Measurements from ENCODE around the gene ARL4C. TPM values are rescaled to one million over a fixed set of nuclear protein-coding genes. Genes with fewer than 3 reads are reported as not detected.

ARL4C gene
- total and polyA plus RNA-seq, 2 of the 8 experiments (the other 6 are each of a cell fraction or from before 2014, with no cell fraction given), result 7.0 to 16.9 TPM

GRCh38 chr2:234454433-234454832, 42.4 kb downstream of the ARL4C start:
- Histone ChIP-seq H3K4ac (replicated peaks; ENCODE audit: insufficient read length, low read depth, low read length) (no peak overlapping the region), H3K27ac (ENCODE audit: low read depth, low read length) (no peak overlapping the region), H4K8ac (ENCODE audit: extremely low read depth, insufficient read depth, low read length) (no peak overlapping the region), H2BK12ac (ENCODE audit: low read depth, low read length) (no peak overlapping the region), H2BK5ac (ENCODE audit: low read depth, low read length) (no peak overlapping the region), H3K4me2 (ENCODE audit: insufficient read depth in 1 of 2, low read depth in 2 of 2, low read length in 2 of 2) (no peak overlapping the region), H3K9ac (replicated peaks in 1 of 4; ENCODE audit: extremely low read depth in 1 of 4, low read depth in 3 of 4, low read length in 3 of 4) (no peak overlapping the region), H3K4me1 (replicated peaks in 1 of 4; ENCODE audit: control insufficient read depth in 3 of 4, insufficient read depth in 4 of 4, low read length in 3 of 4) (peaks cover 0 to 6% (median 4%) of the 10 kb centered on the region in 4 experiments; a peak in 4 of 7 replicates), H3K79me1 (ENCODE audit: low read depth, low read length) (no peaks in the 10 kb centered on the region), H3K27me3 (replicated peaks in 1 of 4; ENCODE audit: control insufficient read depth in 3 of 4, extremely low read depth in 1 of 4, insufficient read depth in 3 of 4, low read length in 3 of 4) (no peaks in the 10 kb centered on the region), H2BK15ac (ENCODE audit: low read length) (no peak overlapping the region), H2AK5ac (ENCODE audit: low read depth, low read length) (no peak overlapping the region), H3K56ac (replicated peaks; ENCODE audit: insufficient read length, low read depth, low read length) (no peak overlapping the region), H3K9me3 (ENCODE audit: insufficient read depth in 2 of 2, low read depth in 1 of 2, low read length in 1 of 2) (peaks cover 5% of the 10 kb centered on the region in 2 experiments; a peak in 1 of 4 replicates), H2BK120ac (replicated peaks; ENCODE audit: low read depth, low read length) (no peak overlapping the region), H3K14ac (ENCODE audit: insufficient read length) (no peak overlapping the region), H3K79me2 (ENCODE audit: control insufficient read depth in 1 of 2, insufficient read depth in 2 of 2, low read length in 2 of 2) (no peaks in the 10 kb centered on the region), H3K36me3 (ENCODE audit: control insufficient read depth in 2 of 4, insufficient read depth in 4 of 4, low read length in 3 of 4) (no peaks in the 10 kb centered on the region), H3K18ac (ENCODE audit: extremely low read depth, low read length) (no peak overlapping the region), H4K20me1 (replicated peaks in 1 of 2; ENCODE audit: control insufficient read depth in 1 of 2, insufficient read depth in 2 of 2, low read length in 2 of 2) (no peaks in the 10 kb centered on the region), H3K23me2 (ENCODE audit: low read depth, low read length) (no peaks in the 10 kb centered on the region), H3K4me3 (ENCODE audit: extremely low read depth in 1 of 4, insufficient read depth in 2 of 4, low read depth in 3 of 4, low read length in 4 of 4) (no peak overlapping the region), H2AFZ (ENCODE audit: low read length) (no peak overlapping the region), H4K91ac (replicated peaks; ENCODE audit: insufficient read length, low read length) (no peak overlapping the region), H3K23ac (ENCODE audit: insufficient read length) (no peak overlapping the region), H2BK20ac (ENCODE audit: low read length) (no peak overlapping the region), H4K5ac (ENCODE audit: insufficient read length, low read depth, low read length) (no peak overlapping the region)
- FAIRE-seq, result no peak
- DNase-seq (ENCODE audit: low read depth in 1 of 2, low spot score in 2 of 2), result no peak
- WGBS, 2 experiments (ENCODE audit: extremely low coverage in 1 of 2, insufficient coverage in 1 of 2, insufficient read length in 1 of 2, insufficient replicate concordance in 2 of 2, low coverage in 1 of 2, low lambda C conversion rate in 2 of 2, missing lambda C conversion rate in 1 of 2), result 84% methylated on average over 4 of the region's 4 CpGs; no CpG with 5 or more reads in 1 of the 2 experiments
- CTCF ChIA-PET (ENCODE audit: partially characterized antibody), result interaction anchor here (0.8 to 1.1 kb wide), 2 partner anchors 18 to 164 kb away, joined by 3 read pairs; no protein-coding TSS in a partner anchor
- POLR2A ChIA-PET (ENCODE audit: partially characterized antibody), result interaction anchor here (1.0 kb wide), 1 partner anchor 18 kb away, joined by 4 read pairs; no protein-coding TSS in a partner anchor
- no peak for TF ChIP-seq CTCF (IDR thresholded peaks at IDR 0.05; ENCODE audit: control extremely low read depth in 1 of 3, insufficient read depth in 1 of 3, low read depth in 1 of 3, low read length in 3 of 3)
- no peak for TF ChIP-seq CBX8 (IDR thresholded peaks at IDR 0.05; ENCODE audit: borderline replicate concordance, low read depth, low read length)
- no peak for TF ChIP-seq E2F6 (IDR thresholded peaks at IDR 0.05)
- TF ChIP-seq KDM1A (IDR thresholded peaks at IDR 0.05; ENCODE audit: borderline replicate concordance, low read length), result no peak
- no peak for TF ChIP-seq HDAC2 (IDR thresholded peaks at IDR 0.05; ENCODE audit: borderline replicate concordance in 1 of 2, low read depth in 2 of 2, low read length in 2 of 2)
- no peak for TF ChIP-seq BACH1 (IDR thresholded peaks at IDR 0.05; ENCODE audit: low read length)
- TF ChIP-seq ASH2L (IDR thresholded peaks at IDR 0.05; ENCODE audit: low read length), result no peak
- TF ChIP-seq RAD21 (IDR thresholded peaks at IDR 0.05 in 1 of 2, conservative IDR thresholded peaks at IDR 0.05 in 1 of 2; ENCODE audit: low read depth in 2 of 2, low read length in 2 of 2), result no peak
- TF ChIP-seq GABPA (IDR thresholded peaks at IDR 0.05; ENCODE audit: borderline replicate concordance, insufficient read depth, low read length), result no peak
